HG02588 (cell line): ENCODE data around the gene HOXC6.

ENCODE experiments used
- ATAC-seq: cut with Tn5 transposase; IDR thresholded peaks from one replicate; pipeline ENCODE4 v1.9.1; 2021; ENCODE audit warnings: mild to moderate bottlenecking, moderate library complexity; ENCODE audit not compliant: unreplicated experiment

The HOXC6 gene

GRCh38 chr12:54051874-54052437, 23.7 kb downstream of the HOXC6 start:
- no peak for ATAC-seq

- ATAC-seq: peak; percentile 4
Observed at GRCh38 chr12:54052438-54053002, 24.3 kb downstream of the HOXC6 start.

- ATAC-seq: peak; percentile 80
Observed at GRCh38 chr12:54053003-54053750, 24.9 kb downstream of the HOXC6 start.

GRCh38 chr12:54053751-54054741, 25.8 kb downstream of the HOXC6 start, which contains the start of gene HOXC4:
HOXC4 (plus strand) TSS chr12:54053835; CDS start chr12:54053923, 88 bp downstream.
- peak; percentile 47 for ATAC-seq

GRCh38 chr12:54054742-54055194, 26.5 kb downstream of the HOXC6 start:
- no peak for ATAC-seq

- ATAC-seq: no peak
Observed at GRCh38 chr12:54055552-54055951, 27.3 kb downstream of the HOXC6 start.

GRCh38 chr12:54056110-54056509, 27.9 kb downstream of the HOXC6 start:
- ATAC-seq: no peak

GRCh38 chr12:54058128-54058768, 30.0 kb downstream of the HOXC6 start:
- ATAC-seq: no peak

GRCh38 chr12:54059668-54060067, 31.4 kb downstream of the HOXC6 start:
- no peak for ATAC-seq

GRCh38 chr12:54060174-54060974, 32.1 kb downstream of the HOXC6 start:
- ATAC-seq: no peak

GRCh38 chr12:54060975-54061778, 32.9 kb downstream of the HOXC6 start:
- ATAC-seq: no peak

GRCh38 chr12:54065677-54066076, 37.4 kb downstream of the HOXC6 start:
- no peak for ATAC-seq

GRCh38 chr12:54066408-54066807, 38.2 kb downstream of the HOXC6 start:
- ATAC-seq: no peak

- ATAC-seq: no peak
Observed at GRCh38 chr12:54068418-54069070, 40.3 kb downstream of the HOXC6 start.

- no peak for ATAC-seq
Observed at GRCh38 chr12:54071942-54072341, 43.7 kb downstream of the HOXC6 start.

GRCh38 chr12:54074308-54074707, 46.1 kb downstream of the HOXC6 start:
- ATAC-seq: no peak

- no peak for ATAC-seq
Observed at GRCh38 chr12:54075409-54075808, 47.2 kb downstream of the HOXC6 start.

GRCh38 chr12:54075974-54076373, 47.7 kb downstream of the HOXC6 start:
- no peak for ATAC-seq
